GM18861 (cell line): Measurements from ENCODE around the gene PF4V1.

ENCODE experiments used
- ATAC-seq: cut with Tn5 transposase; IDR thresholded peaks from one replicate; pipeline ENCODE4 v1.9.1; 2021; ENCODE audit not compliant: unreplicated experiment

The PF4V1 gene

GRCh38 chr4:73902038-73902637 is 49.0 kb downstream of the PF4V1 start:
- ATAC-seq = no peak

GRCh38 chr4:73902817-73903547 is 49.9 kb downstream of the PF4V1 start:
- no peak for ATAC-seq
